OCI-LY3 (cell line): ENCODE measurements around the gene RHOA.

Experiments
- CTCF ChIP-seq: fragments of 200-600, 300-600 bp; sonication (generic); IDR thresholded peaks from 2 replicates; pipeline ENCODE4 v1.5.1; 2014; ENCODE audit warnings: antibody characterized with exemption, low read length, low read depth
- EZH2phosphoT487 ChIP-seq: fragments of 200-600 bp; shearing (Covaris generic); IDR thresholded peaks from 2 replicates; pipeline ENCODE4 v1.6.1; 2018; ENCODE audit warnings: antibody characterized with exemption, mixed run types, low read depth

GRCh38 chr3:49324768-49325167 lies 87.0 kb downstream of the RHOA start:
- no peak for TF ChIP-seq EZH2phosphoT487
- no peak for TF ChIP-seq CTCF
